NB4 (cell line): ENCODE data around the gene HVCN1.
A peak's percentile ranks its signal among the peaks of the same experiment; 100 is the strongest.
"Not testable (repeated sequence)": the region's sequence is repeated elsewhere in the genome, so short reads cannot be mapped to it uniquely, and the experiment has no call there.

Source experiments
- DNase-seq: peaks from one replicate; pipeline ENCODE4 v3.0.0; 2010; ENCODE audit warnings: low read depth
- H3K4me3 ChIP-seq: one replicate; pipeline ENCODE4 v1.5.1; 2011; ENCODE audit warnings: mild to moderate bottlenecking, low read depth, low read length, moderate library complexity
- CTCF ChIP-seq: IDR thresholded peaks from one replicate; pipeline ENCODE4 v1.5.1; 2012; ENCODE audit warnings: low read depth, low read length
- MAX ChIP-seq: IDR thresholded peaks from 2 replicates; pipeline ENCODE4 v1.6.1; 2011; ENCODE audit warnings: low read depth, low read length
- MYC ChIP-seq: IDR thresholded peaks from 2 replicates; pipeline ENCODE4 v1.6.1; 2011; ENCODE audit warnings: low read depth, low read length
- POLR2A ChIP-seq: IDR thresholded peaks from 2 replicates; pipeline ENCODE4 v1.6.1; 2011; ENCODE audit warnings: mild to moderate bottlenecking; ENCODE audit not compliant: insufficient read length; ENCODE audit errors: extremely low read depth

HVCN1 gene

GRCh38 chr12:110602085-110602814, 86.7 kb downstream of the HVCN1 start:
- TF ChIP-seq CTCF: peak; percentile 81
- peak; percentile 80 for DNase-seq
- not testable (repeated sequence) for H3K4me3 ChIP-seq

GRCh38 chr12:110600254-110600653, 88.7 kb downstream of the HVCN1 start:
- H3K4me3 ChIP-seq: no peak overlapping the region
- DNase-seq: peak; percentile 87
- TF ChIP-seq POLR2A (no peak), MAX (no peak), MYC (no peak), CTCF (no peak)

GRCh38 chr12:110599334-110599733, 89.6 kb downstream of the HVCN1 start:
- DNase-seq: no peak
- no peak overlapping the region for H3K4me3 ChIP-seq
- TF ChIP-seq MAX (no peak), POLR2A (no peak), MYC (no peak), CTCF (no peak)
